T47D (cell line): Measurements from ENCODE around the gene PPM1D.
"Not testable (repeated sequence)": the region's sequence is repeated elsewhere in the genome, so short reads cannot be mapped to it uniquely, and the experiment has no call there.

ENCODE experiments used
- DNase-seq, 2 experiments: peaks; one replicate each; pipeline versions ENCODE4 v3.0.0 to v3.0.0-alpha.2; 2011 to 2012; ENCODE audit warnings: low read depth in 1 of 2, low spot score in 1 of 2
- JUND ChIP-seq: IDR thresholded peaks from 2 replicates; pipeline ENCODE4 v1.6.1; 2012; ENCODE audit warnings: low read depth
- in situ Hi-C: cut with HindIII; loops from 2 replicates; pipeline ENCODE4 v1.10.0; 2016; ENCODE audit warnings: low sequenced_read_pairs, low pct_unique_long_range_greater_than_20kb

Gene PPM1D

GRCh38 chr17:60577147-60577915, 22.7 kb upstream of the PPM1D start:
- in situ Hi-C loops: no loop called here
- TF ChIP-seq JUND: no peak
- peak; percentile 48 to 68 for DNase-seq

- no peak for DNase-seq
- TF ChIP-seq JUND: no peak
- in situ Hi-C loops: no loop called here
Observed at GRCh38 chr17:60579090-60579489, 20.9 kb upstream of the PPM1D start.

GRCh38 chr17:60579551-60579950, 20.4 kb upstream of the PPM1D start:
- in situ Hi-C loops: no loop called here
- DNase-seq: no peak
- no peak for TF ChIP-seq JUND

- no peak for TF ChIP-seq JUND
- no peak for DNase-seq
- in situ Hi-C loops: no loop called here
Observed at GRCh38 chr17:60583008-60583407, 17.0 kb upstream of the PPM1D start.

GRCh38 chr17:60585887-60586286, 14.1 kb upstream of the PPM1D start:
- TF ChIP-seq JUND: no peak
- in situ Hi-C loops: no loop called here
- DNase-seq: no peak

GRCh38 chr17:60586288-60586974, 13.6 kb upstream of the PPM1D start:
- TF ChIP-seq JUND: no peak
- DNase-seq: peak in 1 of 2 experiments; percentile 59
- in situ Hi-C loops: no loop called here

- in situ Hi-C loops: no loop called here
- no peak for TF ChIP-seq JUND
- DNase-seq: no peak
Observed at GRCh38 chr17:60590070-60590469, 9.9 kb upstream of the PPM1D start.

- in situ Hi-C loops: no loop called here
- no peak for DNase-seq
- TF ChIP-seq JUND: no peak
Observed at GRCh38 chr17:60592750-60593149, 7.2 kb upstream of the PPM1D start.

GRCh38 chr17:60593441-60594036, 6.5 kb upstream of the PPM1D start:
- DNase-seq, in situ Hi-C loops: not testable (repeated sequence)

- in situ Hi-C loops, DNase-seq: not testable (repeated sequence)
Observed at GRCh38 chr17:60594170-60594569, 5.8 kb upstream of the PPM1D start.

- no peak for DNase-seq
- in situ Hi-C loops: no loop called here
- TF ChIP-seq JUND: no peak
Observed at GRCh38 chr17:60594734-60595133, 5.3 kb upstream of the PPM1D start.

- no peak for DNase-seq
- in situ Hi-C loops: no loop called here
- TF ChIP-seq JUND: no peak
Observed at GRCh38 chr17:60597297-60597696, 2.7 kb upstream of the PPM1D start.

- in situ Hi-C loops: no loop called here
- no peak for DNase-seq
Observed at GRCh38 chr17:60598001-60598736, 1.8 kb upstream of the PPM1D start.

More at GRCh38 chr17:60598001-60598736, 1.8 kb upstream of the PPM1D start:
- TF ChIP-seq JUND: no peak
